NCI-H460 (cell line): Measurements from ENCODE around the gene FBXO17. TPM values are rescaled to one million over a fixed set of nuclear protein-coding genes. Genes with fewer than 3 reads are reported as not detected.
"Not testable (repeated sequence)": the region's sequence is repeated elsewhere in the genome, so short reads cannot be mapped to it uniquely, and the experiment has no call there.

Source experiments
- DNase-seq: peaks from one replicate; pipeline ENCODE4 v3.0.0-alpha.2; 2016; ENCODE audit warnings: low read depth; ENCODE audit errors: extremely low read depth
- total RNA-seq: library from RNA; depleted of rRNA; stranded (reverse); fragments of >200 nt; shearing (Covaris generic); gene quantifications from 2 replicates; pipeline ENCODE4 v1.2.3, GENCODE V29; 2014

The FBXO17 gene
- total RNA-seq, 1 experiment from 2014 or later: 11.1 TPM

DNA sequence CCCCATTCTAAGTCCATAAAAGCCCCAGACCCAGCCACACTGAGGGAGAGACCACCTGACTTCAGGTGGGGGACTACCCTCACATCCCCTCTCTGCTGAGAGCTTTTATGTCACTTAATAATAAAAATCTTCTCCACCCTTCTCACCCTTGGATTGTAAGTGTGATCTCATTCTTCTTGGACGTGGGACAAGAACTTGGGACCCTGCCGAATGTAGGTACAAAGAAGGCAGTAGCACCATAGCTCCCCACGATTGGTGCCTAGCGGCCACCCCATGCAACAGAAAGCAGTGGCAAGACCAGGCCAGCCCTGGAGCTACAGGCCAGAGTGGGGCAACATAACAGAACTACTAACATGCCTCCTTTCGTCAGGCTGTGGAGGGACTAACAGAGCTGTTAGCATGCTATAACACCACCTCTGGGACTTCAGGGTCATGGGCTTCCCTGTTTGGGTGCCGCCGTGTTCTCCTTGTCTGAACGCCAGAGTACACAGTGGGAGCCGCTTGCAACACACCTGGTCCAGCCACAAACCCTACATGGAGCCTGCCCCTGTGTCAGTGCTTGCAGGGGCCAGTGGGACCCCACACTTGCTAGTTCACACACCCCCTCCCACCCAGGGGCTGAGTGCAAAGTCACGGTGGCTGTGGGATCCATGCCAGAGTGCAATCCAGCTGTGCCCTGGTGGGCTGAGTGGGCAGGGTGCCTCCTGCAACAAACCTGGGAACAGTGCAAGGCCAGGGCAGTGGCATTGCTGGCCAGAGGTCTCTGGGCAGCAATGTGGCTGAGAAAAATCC, 5.2 kb upstream of the FBXO17 start:
- DNase-seq: no peak

DNA sequence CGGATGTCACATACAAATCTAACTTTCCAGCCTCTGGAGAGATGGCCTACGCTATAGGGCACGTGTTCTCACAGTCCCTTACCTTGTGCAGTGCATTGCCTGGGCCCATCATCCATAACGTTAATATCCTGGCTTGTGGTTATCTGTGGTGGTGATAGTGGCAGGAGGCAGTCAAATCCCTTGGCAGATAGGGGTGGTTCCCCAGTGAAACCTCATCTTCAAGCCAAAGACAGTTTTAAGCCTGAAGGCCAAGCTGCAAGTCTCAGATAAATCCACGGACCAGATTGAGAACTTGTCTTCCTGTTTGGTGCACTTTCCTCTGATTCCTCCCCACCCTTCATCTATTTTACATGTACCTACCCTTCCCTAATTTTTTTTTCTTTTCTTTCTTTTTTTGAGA, 4.3 kb upstream of the FBXO17 start:
- DNase-seq: no peak

- no peak for DNase-seq
Measured at GRCh38 chr19:38978326-38978689, 2.8 kb upstream of the FBXO17 start.

DNA sequence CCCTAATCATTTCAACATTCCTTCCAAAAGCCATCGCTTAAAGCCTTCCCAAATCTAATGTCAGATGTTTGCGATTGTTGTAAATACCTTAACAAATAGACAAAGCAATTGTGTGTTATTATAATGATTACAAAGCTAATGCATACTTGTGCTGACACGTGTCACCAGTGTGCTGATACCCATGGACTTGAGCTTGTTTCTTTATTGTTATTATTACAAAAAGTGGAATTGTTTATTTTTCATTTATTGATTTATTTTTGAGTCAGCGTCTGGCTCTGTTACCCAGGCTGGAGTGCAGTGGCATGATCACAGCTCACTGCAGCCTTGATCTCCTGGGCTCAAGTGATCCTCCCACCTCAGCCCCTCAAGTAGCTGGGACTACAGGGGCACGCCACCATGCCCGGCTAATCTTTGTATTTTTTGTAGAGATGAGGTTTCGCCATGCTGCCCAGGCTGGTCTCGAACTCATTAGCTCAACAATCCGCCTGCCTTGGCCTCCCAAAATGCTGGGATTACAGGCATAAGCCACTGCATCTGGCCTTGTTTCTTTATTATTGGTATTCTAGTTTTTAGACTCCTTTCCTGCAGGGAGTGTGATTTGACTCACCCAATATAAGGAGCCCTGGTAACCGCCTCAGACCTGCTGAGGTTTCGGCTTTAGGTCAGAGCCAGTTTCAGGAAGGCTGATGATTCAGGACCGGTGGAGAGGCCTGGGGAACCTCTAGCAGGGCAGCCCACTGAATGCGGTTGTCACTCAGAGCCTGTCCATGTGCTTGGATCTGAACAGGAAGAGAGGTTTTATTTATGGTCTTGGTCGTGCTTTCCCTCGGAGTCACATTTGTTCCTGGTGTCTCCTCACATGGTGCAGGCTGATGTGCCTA, 2.1 kb upstream of the FBXO17 start:
- DNase-seq: no peak

DNA sequence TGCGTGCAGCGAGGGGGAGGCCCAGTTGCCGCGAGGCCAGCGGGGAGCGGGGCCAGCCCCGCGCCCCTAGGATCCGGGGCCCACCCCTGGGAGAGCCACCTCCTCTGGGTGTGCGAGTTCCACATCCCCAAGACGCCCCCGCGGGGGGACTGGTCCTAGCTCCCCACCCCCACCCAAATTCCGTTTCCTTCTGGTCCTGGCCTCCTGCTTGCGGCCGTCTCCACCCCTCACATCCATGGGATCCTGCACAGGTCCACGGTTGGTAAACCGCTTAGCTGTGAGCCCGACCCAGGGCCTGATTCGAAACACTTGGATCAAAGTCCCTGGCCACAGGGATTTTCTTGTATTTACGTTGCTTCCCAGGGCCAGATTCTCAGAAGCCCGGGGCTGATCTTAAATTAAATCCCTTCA, 324 bp upstream of the FBXO17 start:
- DNase-seq: no peak

GRCh38 chr19:38974624-38975213, 823 bp downstream of the FBXO17 start:
- no peak for DNase-seq

- DNase-seq: no peak
Measured at GRCh38 chr19:38971672-38972071, 3.9 kb downstream of the FBXO17 start.

GRCh38 chr19:38970664-38971532, 4.6 kb downstream of the FBXO17 start:
- DNase-seq: no peak

GRCh38 chr19:38966149-38966548, 9.4 kb downstream of the FBXO17 start:
- DNase-seq: not testable (repeated sequence)

DNA sequence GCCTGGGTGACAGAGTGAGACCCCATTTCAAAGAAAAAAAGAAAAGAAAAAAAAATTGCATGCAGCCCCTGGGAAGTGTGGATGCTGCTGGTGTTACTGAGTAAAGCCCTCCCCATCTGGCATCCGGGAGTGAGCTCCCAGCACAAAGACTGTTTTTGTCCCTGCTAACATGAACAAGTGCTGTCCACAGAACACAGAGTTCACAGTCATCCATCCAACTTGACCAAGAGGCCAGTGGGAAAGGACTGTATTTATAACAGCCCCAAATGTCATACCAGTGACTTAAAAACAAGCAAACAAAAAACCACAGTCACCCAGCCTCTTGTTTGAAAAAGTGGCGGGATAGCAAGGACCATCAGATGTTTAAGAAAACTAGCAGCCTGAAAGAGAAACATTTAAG, 10.8 kb downstream of the FBXO17 start:
- DNase-seq: no peak

- DNase-seq: no peak
Measured at GRCh38 chr19:38959618-38960017, 15.9 kb downstream of the FBXO17 start.

- no peak for DNase-seq
Measured at GRCh38 chr19:38958301-38958700, 17.2 kb downstream of the FBXO17 start.

- DNase-seq: no peak
Measured at GRCh38 chr19:38956264-38956663, 19.3 kb downstream of the FBXO17 start.

DNA sequence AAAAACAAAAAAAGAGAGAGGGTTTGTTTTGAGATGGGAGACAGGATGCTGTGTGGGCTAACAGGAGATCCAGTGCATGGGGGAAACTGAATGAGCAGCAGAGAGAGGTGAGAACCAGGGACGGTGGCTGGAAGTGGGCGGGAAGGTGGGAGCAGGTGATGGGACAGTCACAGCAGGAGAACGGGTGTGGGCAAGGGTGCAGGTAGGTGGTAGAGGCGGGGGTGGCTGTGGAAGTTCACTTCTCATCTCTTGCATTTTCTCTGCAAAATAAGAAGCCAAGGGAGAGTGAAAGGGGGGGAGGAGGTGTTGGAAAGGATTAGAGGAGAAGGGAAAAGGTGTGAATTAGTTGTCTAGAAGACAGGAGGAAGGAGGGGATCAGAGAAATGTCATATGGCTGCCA, 21.9 kb downstream of the FBXO17 start:
- DNase-seq: no peak

- DNase-seq: peak; percentile 63
Measured at GRCh38 chr19:38952395-38953165, 23.0 kb downstream of the FBXO17 start.

- no peak for DNase-seq
Measured at GRCh38 chr19:38951187-38951586, 24.4 kb downstream of the FBXO17 start.

GRCh38 chr19:38949580-38950367, 25.8 kb downstream of the FBXO17 start:
- peak; percentile 66 for DNase-seq

DNA sequence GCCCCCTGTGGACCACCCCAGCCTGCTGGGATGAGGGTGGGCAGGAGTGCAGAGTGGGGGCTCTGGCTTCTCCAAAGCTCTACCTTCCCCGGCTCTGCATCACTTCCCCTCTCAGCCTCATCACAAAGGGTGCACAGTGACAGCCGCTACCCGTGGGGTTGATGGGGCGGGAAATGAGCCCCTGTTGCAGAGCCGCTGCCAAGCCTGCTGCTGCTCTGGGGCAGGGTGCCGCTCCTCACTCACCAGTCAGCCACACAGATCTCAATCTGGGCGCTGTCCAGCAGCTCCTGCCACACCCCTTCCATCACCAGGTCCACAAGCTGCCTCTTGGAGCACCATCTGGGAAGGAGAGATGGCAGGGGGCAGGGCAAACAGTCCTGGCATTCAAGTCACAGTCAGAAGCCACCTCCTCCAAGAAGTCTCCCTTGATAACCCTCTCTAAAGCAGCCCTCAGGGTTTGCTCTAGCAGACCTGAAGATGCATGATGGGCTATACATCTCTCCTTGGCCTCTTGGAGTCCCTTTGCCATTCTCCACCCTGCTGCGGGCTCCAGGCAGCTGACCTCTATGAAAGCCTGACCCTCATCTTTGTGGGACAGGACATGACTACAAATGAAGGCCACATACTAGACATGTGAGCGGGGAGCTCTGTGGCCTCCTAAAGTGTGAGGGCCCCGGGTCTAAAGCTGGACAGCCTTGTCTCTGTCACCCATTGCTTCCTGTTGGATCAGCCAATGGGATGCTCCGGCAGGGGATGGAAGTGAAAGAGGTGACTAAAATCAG, 29.1 kb downstream of the FBXO17 start:
- no peak for DNase-seq
